ENCODE data around the gene PCIF1.
A peak's percentile ranks its signal among the peaks of the same experiment; 100 is the strongest.
"Not testable (repeated sequence)": the region's sequence is repeated elsewhere in the genome, so short reads cannot be mapped to it uniquely, and the experiment has no call there.

PCIF1 gene

GRCh38 chr20:45988830-45989229, 54.3 kb downstream of the PCIF1 start:
- Mint-ChIP-seq H3K4me1 (peaks cover 5 to 28% of the 10 kb centered on the region in 2 donors), H3K27me3 (peaks cover 6 to 52% of the 10 kb centered on the region in 2 donors)
- H3K36me3 Mint-ChIP-seq; H3K9me3 Mint-ChIP-seq; H3K27ac Mint-ChIP-seq; DNase-seq; H3K4me3 Mint-ChIP-seq; ATAC-seq (replicated peaks): not testable (repeated sequence)

GRCh38 chr20:45991616-45992015, 57.1 kb downstream of the PCIF1 start:
- Mint-ChIP-seq H3K9me3 (no peaks in the 10 kb centered on the region), H3K4me1 (peaks cover 9 to 41% of the 10 kb centered on the region in 2 donors), H3K27me3 (peaks cover 3 to 58% of the 10 kb centered on the region in 2 donors), H3K4me3 (no peak overlapping the region), H3K27ac (no peak overlapping the region), H3K36me3 (no peaks in the 10 kb centered on the region)
- ATAC-seq (replicated peaks), result no peak
- DNase-seq, result no peak

- peaks cover 13 to 54% of the 10 kb centered on the region in 2 donors for H3K27me3 Mint-ChIP-seq
- H3K4me3 Mint-ChIP-seq, result no peak overlapping the region
- peak; percentile 80 to 90 for ATAC-seq (replicated peaks)
These were observed 58.9 kb downstream of the PCIF1 start for GRCh38 chr20:45993197-45993951.

GRCh38 chr20:45994761-45995493, 60.4 kb downstream of the PCIF1 start:
- H3K9me3 Mint-ChIP-seq, result no peaks in the 10 kb centered on the region
- H3K27ac Mint-ChIP-seq, result no peak overlapping the region
- ATAC-seq (replicated peaks) (no peak), DNase-seq (no peak)
- no peaks in the 10 kb centered on the region for H3K36me3 Mint-ChIP-seq
- peaks cover 18 to 48% of the 10 kb centered on the region in 2 donors for H3K27me3 Mint-ChIP-seq
- peaks cover 20 to 57% of the 10 kb centered on the region in 2 donors for H3K4me1 Mint-ChIP-seq
- no peak overlapping the region for H3K4me3 Mint-ChIP-seq

More at GRCh38 chr20:45993197-45993951, 58.9 kb downstream of the PCIF1 start:
- H3K27ac Mint-ChIP-seq, result peak overlapping the region; percentile 77
- DNase-seq, result no peak
- H3K4me1 Mint-ChIP-seq, result peaks cover 13 to 46% of the 10 kb centered on the region in 2 donors
- no peaks in the 10 kb centered on the region for H3K9me3 Mint-ChIP-seq
- H3K36me3 Mint-ChIP-seq, result no peaks in the 10 kb centered on the region

DNA sequence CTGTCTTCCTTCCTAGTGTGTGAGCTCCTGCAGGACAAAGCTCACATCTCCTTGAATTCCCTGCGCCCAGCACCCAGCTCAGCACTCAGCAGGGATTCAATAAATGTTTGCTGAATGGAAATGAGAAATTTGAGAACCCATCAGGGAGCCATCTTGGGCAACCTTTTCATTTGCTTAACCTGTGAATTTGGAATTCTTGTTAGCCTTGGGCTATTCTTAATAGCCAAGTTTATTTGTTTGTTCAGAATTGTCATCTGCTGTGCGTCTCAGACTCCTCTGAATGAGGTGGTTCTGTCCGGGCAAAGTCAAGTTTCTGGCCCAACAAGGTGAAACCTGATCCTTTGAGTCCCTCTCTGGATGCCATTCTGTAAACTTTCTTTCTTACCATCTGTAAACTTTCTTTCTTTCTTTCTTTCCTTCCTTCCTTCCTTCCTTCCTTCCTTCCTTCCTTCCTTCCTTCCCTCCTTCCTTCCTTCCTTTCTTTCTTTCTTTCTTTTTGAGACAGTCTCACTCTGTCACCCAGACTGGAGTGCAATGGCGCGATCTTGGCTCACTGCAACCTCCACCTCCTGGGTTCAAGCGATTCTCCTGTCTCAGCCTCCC, 61.1 kb downstream of the PCIF1 start:
- H3K4me3 Mint-ChIP-seq; H3K9me3 Mint-ChIP-seq; H3K27ac Mint-ChIP-seq; H3K36me3 Mint-ChIP-seq; ATAC-seq (replicated peaks); DNase-seq: not testable (repeated sequence)
- Mint-ChIP-seq H3K27me3 (peaks cover 23 to 52% of the 10 kb centered on the region in 2 donors), H3K4me1 (peaks cover 25 to 63% of the 10 kb centered on the region in 2 donors)

GRCh38 chr20:45997187-45997586, 62.7 kb downstream of the PCIF1 start:
- Mint-ChIP-seq H3K4me1 (peaks cover 26 to 59% of the 10 kb centered on the region in 2 donors), H3K27ac (peak overlapping the region; percentile 10), H3K4me3 (no peak overlapping the region), H3K36me3 (no peaks in the 10 kb centered on the region), H3K9me3 (no peaks in the 10 kb centered on the region), H3K27me3 (peaks cover 23 to 49% of the 10 kb centered on the region in 2 donors)
- DNase-seq (no peak), ATAC-seq (replicated peaks) (no peak)

Data from stimulated activated naive B cell treated with anti-CD40 and anti-IgM and Interleukin-4, amounts not matched to agents 10 μg/mL and 1 μg/mL and 100 μg/mL, for 72 hours (primary cell).